Stimulated activated naive CD4-positive, alpha-beta T cell treated with Interleukin-2 at 50 U/mL for 16 hours (primary cell): ENCODE data around the gene ST3GAL4.

Experiments
- DNase-seq: peaks from one replicate; lab custom pipeline; 2025; lab: John Stamatoyannopoulos, UW

The ST3GAL4 gene

DNA sequence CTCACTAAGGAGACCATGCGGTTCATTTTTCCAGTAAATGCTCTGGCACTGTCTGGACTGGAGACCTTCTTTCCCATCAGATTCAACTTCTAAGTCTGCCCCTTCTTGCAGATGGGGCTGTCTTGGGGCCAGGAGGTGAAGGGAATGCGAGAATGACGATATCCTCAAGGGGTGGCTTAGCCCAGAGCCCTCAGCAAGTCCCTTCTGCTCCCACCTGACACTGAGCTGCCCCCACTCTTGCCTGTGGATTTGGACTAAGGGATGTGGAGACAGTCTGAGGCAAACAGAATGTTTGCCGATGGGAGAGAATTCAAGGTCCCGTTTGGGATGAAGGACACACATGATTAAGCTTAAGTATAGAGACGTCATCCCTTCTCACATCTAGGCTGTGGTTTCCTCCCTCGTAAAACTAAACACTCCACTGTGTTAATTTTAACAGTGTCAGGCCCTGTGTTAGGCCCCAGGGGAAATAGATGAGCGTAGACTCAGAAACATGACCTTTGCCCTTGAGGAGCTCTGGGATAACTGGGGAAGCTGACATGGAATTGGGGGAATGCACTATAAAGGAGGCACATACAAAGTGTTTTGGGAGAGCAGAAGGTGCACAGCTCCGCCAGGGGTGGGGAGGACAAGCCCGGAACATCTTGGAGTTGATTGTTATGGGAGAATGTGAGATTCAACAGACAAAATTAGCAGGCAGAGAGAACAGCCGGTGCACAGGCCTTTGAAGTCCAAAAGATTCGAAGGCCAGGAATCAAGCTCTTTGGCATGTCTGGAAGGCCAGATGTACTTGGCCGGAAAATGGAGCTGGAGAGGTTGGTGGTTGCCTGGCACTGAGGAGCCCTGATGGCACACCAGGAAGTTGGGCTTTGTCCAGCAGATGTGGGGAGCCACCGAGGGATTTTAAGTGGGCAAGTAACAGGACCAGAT lies 71.6 kb downstream of the ST3GAL4 start:
- DNase-seq: no peak

DNA sequence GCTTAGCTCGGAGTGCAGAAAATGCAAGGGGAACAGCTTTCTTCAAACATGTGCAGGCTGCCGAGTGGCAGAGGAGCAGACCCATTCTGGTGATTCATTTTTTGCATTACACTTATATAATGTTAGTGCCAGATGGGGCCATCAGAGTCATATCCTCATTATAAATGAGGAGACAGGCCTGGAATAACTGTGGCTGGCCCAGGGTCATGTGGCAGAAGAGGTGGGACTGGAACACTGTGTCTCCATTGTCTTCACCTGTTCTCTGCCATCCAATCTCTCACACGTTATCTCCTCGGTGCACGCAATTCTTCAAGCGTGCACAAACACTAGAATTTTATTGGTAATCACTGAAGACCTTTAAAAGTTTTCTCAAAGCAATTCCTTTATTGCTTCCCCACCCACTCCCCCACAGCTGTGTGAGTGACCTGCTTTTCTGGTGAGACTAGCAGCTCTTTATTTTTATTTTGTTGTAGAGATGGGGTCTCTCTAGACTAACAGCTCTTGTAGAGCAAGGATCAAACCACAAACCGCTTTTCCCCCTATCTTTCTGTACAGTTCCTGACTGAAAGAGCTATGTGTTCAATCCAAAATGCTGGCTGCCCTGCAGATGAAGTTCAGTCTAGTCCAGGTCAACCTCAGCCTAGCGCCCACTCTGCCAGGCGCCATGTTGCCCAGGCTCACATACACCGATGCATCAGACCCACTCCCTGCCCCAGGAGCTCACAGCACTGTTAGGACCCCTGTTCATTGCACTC lies 75.3 kb downstream of the ST3GAL4 start:
- no peak for DNase-seq

DNA sequence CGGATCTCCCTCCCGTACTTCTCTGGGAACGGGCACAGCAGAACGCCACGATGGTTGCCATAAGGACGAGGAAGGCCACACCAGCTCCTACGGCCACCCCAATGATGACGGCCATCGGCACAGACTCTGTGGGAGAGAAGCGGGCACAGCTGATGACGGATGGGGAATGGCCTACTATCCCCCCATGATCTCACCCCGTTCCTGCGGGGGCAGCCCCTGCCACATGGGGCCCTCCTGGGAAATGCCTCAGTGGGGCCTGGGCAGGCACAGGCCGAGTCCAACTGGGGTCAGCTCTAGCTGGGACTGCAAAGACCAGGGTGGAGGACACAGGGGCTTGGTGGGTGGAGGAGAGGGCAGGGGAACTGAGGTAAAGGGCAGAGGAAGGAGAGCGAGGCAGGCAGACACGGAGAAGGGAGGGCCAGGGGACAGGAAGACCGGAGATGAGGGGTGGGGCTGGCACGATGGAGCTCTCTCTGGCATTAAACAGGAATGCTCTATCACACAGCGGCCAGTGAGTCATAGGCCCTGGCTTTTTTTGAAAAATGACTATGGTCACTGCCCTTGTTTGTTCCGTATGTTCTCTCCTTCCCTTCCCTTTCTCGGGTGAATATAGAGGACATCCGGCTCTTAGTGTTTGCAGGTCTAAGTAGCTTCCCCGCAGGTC lies 76.0 kb downstream of the ST3GAL4 start:
- DNase-seq: no peak

DNA sequence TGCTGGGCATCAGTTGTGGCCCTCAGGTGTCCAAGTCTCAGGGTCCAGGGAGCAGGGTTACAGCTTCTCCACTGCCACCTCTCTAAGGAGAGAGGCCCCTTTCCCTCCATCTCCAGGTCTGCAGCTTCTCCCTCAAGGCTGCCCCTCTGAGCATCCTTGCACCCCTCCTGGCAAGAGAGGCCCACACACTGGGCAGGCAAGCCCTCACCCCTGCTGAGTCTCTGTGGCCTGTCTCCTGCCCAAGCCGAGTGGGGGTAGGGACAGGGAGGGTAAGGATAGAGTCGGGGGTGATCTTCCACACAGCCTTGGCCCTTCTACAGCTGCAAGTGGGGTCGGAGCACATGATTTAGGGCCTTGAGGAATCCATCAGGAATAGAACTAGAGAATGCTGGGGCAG lies 76.6 kb downstream of the ST3GAL4 start:
- DNase-seq: no peak

DNA sequence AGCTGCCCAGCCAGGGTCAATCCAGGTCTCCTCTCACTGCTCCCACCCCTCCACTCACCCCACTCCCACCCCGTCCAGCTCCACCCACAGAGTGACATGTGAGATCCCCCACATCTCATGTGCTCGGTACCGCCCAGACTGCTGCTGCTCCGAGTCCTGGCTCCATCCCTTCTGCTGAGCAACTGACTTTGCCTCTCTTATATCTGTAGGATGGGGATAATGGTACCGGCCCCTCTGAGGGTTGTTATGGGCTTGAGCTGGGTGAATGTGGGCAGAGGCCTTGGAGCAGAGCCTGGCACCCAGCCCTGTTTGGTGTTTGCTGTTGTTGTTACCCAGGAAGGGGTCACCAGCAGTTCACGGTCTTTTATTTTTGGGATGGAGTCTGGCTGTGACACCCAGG lies 77.0 kb downstream of the ST3GAL4 start:
- DNase-seq: no peak

DNA sequence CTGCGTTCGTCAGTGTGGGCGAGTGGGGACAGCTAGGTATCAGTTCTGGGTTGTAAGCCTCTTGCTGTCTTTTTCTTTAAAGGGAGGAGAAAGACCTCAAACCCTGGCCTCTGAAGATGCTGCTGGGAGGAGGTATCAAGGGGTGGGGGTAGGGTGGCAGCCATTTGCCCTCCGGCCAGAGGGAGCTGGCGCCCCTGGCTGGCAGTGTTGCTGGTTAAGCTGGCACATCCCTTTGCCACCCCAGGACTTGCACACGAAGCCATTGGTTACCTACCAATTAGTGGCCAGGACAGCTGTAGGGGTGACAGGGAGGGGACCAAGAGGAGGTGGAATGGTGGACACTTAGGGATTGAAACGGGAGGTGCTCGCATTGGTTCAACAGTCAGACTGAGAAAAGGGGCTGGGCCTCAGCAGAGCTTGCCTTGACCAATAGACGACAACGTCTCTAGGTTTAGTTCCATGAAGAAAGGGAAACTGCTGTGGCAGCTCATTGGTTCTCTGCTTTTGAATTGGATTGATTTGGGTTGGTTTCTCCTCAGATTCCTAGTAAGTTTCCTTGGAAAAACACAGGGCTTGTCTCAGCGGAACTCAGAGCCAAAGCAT lies 77.9 kb downstream of the ST3GAL4 start:
- no peak for DNase-seq

DNA sequence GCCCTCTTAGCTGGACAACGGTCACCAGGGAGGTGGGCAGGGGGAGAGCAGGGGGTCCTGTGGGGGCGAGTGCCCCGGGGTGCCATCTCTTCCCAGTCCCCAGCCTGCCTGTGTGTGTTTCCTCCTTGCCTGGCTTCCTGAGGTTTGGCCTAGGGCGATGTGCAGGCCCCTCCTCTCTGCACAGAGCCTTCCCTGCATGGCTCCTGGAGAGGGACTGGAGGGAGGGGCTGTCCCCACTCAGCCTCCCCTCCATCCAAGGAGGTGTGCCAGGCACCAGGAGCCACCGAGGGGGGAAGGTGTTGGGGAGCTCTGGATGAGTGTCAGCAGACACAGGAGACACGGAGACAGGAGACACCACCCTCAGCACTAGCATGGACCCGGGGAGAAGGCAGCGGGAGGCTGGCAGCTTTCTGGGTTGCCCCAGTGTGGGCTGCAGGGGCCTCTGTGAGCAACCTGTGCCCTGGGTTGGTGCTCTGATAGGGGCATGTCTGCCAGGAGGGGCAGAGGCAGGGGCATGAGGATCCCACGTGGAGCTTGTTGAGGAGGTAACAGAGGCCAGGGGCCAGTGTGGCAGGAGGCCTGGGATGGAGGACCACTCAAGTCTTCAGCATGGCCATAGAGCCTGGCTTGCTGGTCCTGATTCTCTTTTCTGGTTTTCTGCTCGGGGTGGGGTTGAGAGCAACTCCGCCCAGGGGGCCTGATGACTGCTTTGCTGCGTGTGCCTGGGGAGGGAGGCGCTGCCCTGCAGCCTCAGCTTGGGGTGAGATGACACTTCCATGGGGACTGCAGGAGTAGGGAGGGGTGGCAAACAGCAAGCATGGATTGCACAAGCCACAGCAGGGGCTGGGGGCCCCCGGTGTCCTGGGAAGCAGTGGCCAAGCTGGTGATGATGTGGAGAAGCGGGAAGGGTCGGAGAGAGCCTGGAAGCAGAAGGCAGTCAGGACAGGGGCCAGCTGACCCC lies 78.8 kb downstream of the ST3GAL4 start:
- no peak for DNase-seq

DNA sequence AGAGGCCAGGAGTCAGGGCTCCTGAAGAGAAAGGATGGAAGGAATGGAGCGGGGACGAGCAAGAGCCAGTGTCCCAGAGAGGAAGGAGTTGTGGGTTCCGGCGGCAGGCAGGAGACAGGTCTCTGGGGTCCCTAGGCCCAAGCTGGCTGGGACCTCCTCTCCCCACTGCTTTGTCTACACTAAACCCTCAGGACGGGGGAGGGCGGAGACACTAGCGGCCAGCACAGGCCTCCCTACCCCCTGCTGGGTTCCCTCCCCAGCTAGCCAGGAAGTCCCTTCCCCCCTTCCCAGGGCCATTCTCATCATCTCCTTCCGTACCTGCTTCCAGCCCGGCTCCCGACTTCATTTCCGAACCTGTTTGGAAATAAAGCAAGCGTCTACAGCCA lies 79.5 kb downstream of the ST3GAL4 start:
- DNase-seq: no peak

DNA sequence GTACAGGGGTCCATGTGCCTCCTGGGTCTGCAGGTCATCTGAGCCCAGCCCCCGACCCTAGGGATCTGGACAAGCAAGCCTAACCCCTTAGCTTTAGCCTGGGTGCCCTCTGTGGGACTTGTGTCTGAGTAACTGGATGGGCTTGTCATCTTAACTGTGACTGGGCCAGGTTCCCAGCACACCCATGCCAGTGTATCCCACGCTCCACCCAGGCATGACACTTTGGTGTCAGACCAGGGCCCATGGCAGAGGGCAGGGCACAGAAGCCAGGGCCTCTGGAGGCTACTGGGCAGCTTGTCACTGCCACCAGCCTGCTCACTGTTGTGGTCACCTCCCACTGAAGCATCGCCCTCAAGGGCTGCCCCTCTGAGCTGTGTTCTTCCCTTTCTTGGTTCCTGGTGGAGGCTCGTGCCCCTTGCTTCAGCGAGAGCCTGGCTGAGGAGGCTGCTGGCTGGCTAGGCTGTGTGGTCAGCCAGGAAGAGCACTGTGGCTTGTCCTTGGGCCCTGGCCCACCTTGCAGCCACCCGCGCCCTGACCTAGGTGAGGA lies 80.8 kb downstream of the ST3GAL4 start:
- DNase-seq: no peak

DNA sequence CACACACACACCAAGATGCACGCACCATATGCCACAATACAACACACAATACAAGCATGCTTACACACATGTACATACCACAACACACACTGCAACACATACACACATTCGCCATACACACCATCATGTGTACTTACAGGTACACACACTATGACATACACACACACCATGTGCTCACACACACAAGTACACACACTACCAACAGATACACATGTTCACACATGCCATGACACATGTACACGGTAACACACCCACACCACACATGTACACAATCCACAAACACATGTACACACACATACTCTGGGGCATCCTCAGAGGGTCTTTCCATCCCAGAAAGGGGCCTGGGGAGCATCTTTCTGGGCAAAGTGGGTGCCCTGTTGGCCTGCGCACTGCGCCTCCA lies 82.2 kb downstream of the ST3GAL4 start:
- DNase-seq: no peak

DNA sequence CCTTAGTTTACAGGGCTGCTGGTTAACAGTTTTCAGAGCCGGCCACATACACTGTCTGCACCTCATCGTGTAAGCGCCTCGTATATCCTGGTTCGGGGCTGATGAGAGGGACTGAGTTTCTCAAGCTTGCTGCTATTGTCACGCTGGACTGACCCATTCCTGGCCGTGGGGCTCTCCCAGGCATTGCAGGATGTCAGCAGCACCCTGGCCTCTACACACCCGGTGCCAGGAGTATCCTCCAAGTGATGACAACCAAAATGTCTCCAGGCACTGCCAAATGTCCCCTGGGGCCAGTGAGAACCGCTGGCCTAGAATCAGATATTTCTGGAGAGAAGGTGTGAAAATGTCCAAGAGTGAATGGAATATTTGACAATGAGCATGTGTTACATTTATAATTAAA lies 82.8 kb downstream of the ST3GAL4 start:
- DNase-seq: no peak

DNA sequence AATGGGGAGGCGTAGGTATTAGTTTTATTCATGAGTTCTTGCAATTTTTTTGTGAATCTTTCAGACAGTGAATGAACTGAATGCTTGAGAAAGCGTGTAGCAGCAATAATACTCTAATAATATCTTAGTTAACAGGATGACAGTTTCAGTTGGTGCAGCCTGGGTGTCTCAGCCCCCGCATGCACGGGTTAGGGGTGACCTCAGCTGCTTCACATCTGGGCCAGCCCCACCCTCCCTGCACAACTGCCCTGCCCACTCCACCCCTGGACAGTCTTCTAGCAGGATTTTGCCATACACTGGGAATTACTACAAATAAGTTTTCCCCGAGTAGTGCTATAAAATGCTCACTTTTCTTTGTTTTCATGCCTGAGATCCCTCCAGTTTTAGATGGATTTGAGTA lies 83.2 kb downstream of the ST3GAL4 start:
- no peak for DNase-seq

DNA sequence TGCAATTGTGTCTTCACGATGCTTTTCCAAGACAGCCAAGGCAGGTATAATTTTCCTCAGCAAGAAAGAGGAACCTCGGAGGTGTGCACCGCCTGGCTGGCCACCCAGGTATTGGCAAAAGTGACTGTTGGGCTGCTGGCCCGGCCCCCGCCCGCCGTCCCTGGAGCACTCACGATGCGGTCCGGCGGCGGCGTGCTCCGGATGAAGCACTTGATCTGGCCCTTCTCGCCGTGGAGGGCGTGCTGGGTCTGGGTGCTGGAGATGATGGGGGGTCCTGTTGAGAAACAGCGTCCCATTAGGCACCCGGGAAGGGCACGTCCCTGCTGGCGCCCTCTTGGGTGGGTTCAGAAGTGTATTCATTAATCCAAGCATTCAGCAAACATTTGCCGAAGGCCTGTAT lies 84.8 kb downstream of the ST3GAL4 start:
- no peak for DNase-seq

DNA sequence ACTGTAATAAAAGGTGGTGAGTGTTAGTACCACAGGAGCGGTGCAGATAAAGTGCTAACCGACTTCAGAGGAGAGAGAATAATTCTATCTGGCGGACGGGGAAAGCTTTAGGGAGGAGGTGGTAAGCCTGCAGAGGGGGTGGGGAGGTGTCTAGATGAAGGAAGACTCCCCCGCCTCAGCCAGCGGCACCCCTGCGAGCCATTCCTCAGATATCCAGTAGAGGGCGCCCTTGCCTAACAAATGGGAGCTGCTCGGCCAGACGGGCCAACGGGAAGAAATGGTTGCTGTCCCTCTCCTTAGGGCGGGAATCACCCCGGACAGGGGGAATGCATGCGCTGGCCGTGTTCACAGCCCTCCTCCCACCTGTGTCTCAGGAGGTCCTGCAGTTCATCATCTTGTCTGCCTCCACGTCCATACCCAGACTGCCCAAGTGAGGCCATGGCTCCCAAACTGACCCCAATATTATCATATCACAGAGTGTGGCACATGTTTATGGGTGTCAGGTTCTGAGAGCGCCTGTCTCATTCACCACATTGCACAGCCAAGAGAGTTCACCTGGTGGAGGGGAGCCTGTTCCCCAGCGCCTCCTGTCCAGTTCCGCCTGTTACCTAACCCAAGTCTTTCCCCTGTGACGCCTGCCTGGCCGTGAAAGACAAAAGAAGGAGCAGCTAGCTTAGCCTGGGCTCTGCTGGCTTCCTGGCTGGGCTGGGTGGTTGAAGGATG lies 85.5 kb downstream of the ST3GAL4 start:
- DNase-seq: peak; percentile 51

DNA sequence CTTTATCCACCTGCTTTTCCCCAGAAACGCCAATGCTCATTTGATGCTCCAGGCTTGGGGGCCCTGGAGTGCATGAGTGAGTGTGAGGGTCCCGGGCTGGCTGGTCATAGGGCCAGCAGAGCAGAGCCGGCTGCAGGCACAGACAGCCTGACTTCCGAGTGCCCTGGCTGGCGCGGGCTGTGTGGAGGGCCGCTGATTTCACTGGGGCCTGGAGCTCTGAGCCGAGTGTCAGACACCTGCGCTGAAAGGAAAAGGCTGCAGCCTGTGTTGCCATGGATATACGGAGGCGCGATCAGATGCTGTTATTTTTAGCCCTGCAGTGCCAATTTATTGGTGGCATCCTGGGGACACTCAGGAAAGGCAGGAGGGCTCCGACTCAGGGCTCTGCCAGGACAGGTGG lies 87.6 kb downstream of the ST3GAL4 start:
- no peak for DNase-seq

DNA sequence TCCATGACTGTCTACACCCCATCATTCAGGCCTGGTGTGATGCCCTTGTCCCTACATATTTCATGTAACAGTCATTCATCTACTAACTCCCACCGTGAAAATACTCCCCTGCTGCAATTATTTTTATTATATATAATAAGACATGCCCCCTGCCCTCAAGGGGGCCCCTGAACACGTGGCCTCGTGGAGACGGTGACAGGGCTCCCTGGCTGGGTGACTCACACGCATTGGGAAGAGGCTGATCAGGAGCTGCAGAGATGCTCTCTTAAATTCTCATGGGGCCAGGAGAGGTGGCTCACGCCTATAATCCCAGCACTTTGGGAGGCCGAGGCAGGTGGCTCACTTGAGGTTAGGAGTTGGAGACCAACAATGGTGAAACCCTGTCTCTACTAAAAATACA lies 88.6 kb downstream of the ST3GAL4 start:
- DNase-seq: no peak

DNA sequence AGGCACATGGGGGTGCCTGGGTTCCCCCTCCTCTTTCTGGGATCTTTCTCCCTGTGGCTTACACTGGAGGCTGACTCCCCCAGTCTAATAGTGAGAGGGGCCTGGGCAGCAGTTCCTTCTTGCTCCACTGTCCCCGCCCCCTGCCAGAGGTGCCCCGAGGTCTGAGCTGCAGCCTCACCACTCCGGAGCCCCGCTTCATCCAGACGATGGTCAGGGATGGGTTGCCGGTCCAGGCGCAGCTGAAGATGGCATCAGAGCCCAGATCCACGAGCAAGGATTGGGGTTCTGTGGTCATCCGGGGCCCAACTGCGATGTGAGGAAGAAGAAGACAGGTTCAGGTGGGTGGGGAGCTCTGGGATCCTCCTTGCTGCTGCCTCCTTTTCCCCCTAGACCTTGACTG lies 91.1 kb downstream of the ST3GAL4 start:
- no peak for DNase-seq

DNA sequence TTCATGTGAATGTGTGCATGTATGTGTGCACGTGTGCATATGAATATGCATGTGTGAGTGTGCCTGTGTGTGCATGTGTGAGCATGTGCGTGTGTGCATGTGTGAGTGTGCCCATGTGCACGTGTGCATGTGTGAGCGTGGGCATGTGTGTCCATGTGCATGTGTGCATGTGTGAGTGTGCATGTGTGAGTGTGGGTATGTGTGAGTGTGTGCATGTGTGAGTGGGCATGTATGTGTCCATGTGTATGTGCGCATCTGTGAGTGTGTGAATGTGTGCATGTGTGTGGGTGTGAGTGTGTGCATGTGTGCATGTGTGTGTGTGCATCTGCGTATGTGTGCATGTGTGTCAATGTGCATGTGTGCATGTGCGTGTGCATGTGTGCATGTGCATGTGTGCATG lies 94.7 kb downstream of the ST3GAL4 start:
- no peak for DNase-seq

DNA sequence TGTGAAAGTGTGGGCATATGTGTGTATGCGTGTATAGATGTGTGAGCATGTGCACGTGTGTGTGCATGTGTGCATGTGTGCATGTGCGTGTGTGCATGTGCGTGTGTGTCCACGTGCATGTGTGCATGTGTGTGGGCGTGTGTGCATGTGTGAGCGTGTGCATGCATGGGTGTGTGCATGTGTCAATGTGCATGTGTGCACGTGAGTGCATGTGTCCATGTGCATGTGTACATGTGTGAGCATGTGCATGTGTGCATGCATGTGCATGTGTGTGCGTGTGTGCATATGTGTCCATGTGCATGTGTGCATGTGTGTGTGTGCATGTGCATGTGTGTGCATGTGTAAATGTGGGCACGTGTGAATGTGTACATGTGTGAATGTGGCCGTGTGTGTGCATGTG lies 95.3 kb downstream of the ST3GAL4 start:
- DNase-seq: no peak

DNA sequence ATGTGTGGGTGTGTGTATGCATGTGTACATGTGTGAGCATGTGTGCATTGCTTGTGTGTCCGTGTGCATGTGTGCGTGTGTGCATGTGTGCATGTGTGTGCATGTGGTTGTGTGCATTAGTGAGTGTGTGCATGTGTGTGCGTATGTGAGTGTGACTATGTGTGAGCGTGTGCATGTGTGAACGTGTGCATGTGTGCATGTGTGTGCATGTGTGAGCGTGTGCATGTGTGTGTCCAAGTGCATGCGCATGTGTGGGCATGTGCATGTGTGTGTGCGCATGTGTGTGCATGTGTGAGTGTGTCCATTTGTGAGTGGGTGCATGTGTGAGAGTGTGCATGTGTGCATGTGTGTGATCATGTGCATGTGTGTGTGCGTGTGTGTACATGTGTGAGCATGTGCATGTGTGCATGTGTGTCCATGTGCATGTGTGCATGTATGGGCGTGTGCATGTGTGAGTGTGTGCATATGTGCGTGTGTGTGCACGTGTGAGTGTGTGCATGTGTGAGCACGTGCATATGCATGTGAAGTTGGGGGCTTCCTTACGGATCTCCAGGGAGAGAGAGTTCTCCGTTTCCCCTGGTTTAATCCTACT lies 95.8 kb downstream of the ST3GAL4 start:
- no peak for DNase-seq
